GM12878 (cell line): ENCODE results near the gene SIAH2. TPM values are rescaled to one million over a fixed set of nuclear protein-coding genes. Genes with fewer than 3 reads are reported as not detected.

Experiments used
- BCL11A ChIP-seq: IDR thresholded peaks from 2 replicates; pipeline ENCODE4 v1.6.1; 2011; ENCODE audit warnings: low read depth, low read length
- BMI1 ChIP-seq: fragments of 450-650 bp; IDR thresholded peaks from 2 replicates; pipeline ENCODE4 v1.6.1; 2016; ENCODE audit warnings: mild to moderate bottlenecking, moderate library complexity, borderline replicate concordance
- CREM ChIP-seq: IDR thresholded peaks from 2 replicates; pipeline ENCODE4 v1.6.1; 2014; ENCODE audit warnings: antibody characterized with exemption, low read depth
- DPF2 ChIP-seq: fragments of 450-650 bp; IDR thresholded peaks from 2 replicates; pipeline ENCODE4 v1.6.1; 2017; ENCODE audit warnings: mild to moderate bottlenecking
- IKZF1 ChIP-seq: fragments of 450-650 bp; conservative IDR thresholded peaks from 2 replicates; pipeline ENCODE4 v1.6.1; 2017; ENCODE audit warnings: antibody characterized with exemption, mild to moderate bottlenecking
- KAT2A ChIP-seq: conservative IDR thresholded peaks from 2 replicates; pipeline ENCODE4 v1.6.1; 2011; ENCODE audit warnings: low read depth, low read length; ENCODE audit not compliant: control insufficient read depth
- MEF2B ChIP-seq: fragments of 450-650 bp; IDR thresholded peaks from 2 replicates; pipeline ENCODE4 v1.6.1; 2018; ENCODE audit warnings: mild to moderate bottlenecking, moderate library complexity; ENCODE audit not compliant: partially characterized antibody, poor library complexity, severe bottlenecking
- NFYB ChIP-seq: IDR thresholded peaks from 2 replicates; pipeline ENCODE4 v1.6.1; 2011; ENCODE audit warnings: low read depth, mild to moderate bottlenecking, low read length, improper control_type of control experiment, moderate library complexity; ENCODE audit not compliant: insufficient read depth
- POLR2AphosphoS2 ChIP-seq: IDR thresholded peaks from 2 replicates; pipeline ENCODE4 v1.6.1; 2011; ENCODE audit warnings: low read depth, mild to moderate bottlenecking, low read length, improper control_type of control experiment, moderate library complexity
- POLR2AphosphoS5 ChIP-seq: IDR thresholded peaks from 2 replicates; pipeline ENCODE4 v1.6.1; 2011; ENCODE audit warnings: mild to moderate bottlenecking, low read length, inconsistent platforms
- RB1 ChIP-seq: fragments of 450-650 bp; formaldehyde crosslinking; IDR thresholded peaks from 2 replicates; pipeline ENCODE4 v1.6.1; 2017; ENCODE audit warnings: mild to moderate bottlenecking, borderline replicate concordance
- SIN3A ChIP-seq: IDR thresholded peaks from 2 replicates; pipeline ENCODE4 v1.6.1; 2012; ENCODE audit warnings: low read depth, low read length, improper control_type of control experiment
- SRF ChIP-seq, 2 experiments: IDR thresholded peaks; 2 replicates each; pipeline ENCODE4 v1.6.1; 2011; ENCODE audit warnings: low read depth in 2 of 2, low read length in 2 of 2, mild to moderate bottlenecking in 1 of 2, moderate library complexity in 1 of 2
- ZBED1 ChIP-seq: IDR thresholded peaks from 2 replicates; pipeline ENCODE4 v1.6.1; 2016; ENCODE audit warnings: borderline replicate concordance
- ZSCAN29 ChIP-seq: fragments of 450-650 bp; IDR thresholded peaks from 2 replicates; pipeline ENCODE4 v1.6.1; 2017; ENCODE audit warnings: mild to moderate bottlenecking, moderate library complexity
- polyA plus RNA-seq, 11 experiments: library from polyadenylated mRNA; depleted of rRNA in 4 of 11; unstranded in 6 of 11; stranded (reverse) in 5 of 11; fragments of >200 nt; fragmentation: Nextera tagmentation in 4 of 11; fragmentation: Illumina TruSeq in 1 of 11; extraction: Ambion mirVana in 4 of 11; extraction: Trizol in 1 of 11; gene quantifications; 1 replicate in 1 of 11; 2 replicates in 10 of 11; pipeline versions ENCODE4 v1.2.1 to v1.2.3, GENCODE V29; 2011 to 2016; ENCODE audit warnings: inconsistent platforms in 2 of 11, missing spikeins in 2 of 11, low read depth in 1 of 11
- total RNA-seq, 4 experiments: library from RNA; depleted of rRNA in 3 of 4; stranded (reverse); fragments of >200 nt in 3 of 4; fragmentation: Illumina TruSeq in 1 of 4; extraction: Trizol in 1 of 4; gene quantifications; 2 replicates each; pipeline versions ENCODE4 v1.2.1 to v1.2.3, GENCODE V29; 2013 to 2021
- TF ChIP-seq, protein P1 (sequence below): fragments of 450-650 bp; IDR thresholded peaks from 2 replicates; pipeline ENCODE4 v1.6.1; 2014; ENCODE audit warnings: mild to moderate bottlenecking
- TF ChIP-seq, protein P2 (sequence below): IDR thresholded peaks from 2 replicates; pipeline ENCODE4 v1.6.1; 2011; ENCODE audit warnings: low read depth, mild to moderate bottlenecking, low read length, moderate library complexity, borderline replicate concordance; ENCODE audit errors: extremely low read depth
- TF ChIP-seq, protein P3 (sequence below): IDR thresholded peaks from 2 replicates; pipeline ENCODE4 v1.6.1; 2011; ENCODE audit warnings: low read depth, low read length, improper control_type of control experiment, borderline replicate concordance
- TF ChIP-seq, protein P4 (sequence below): fragments of 450-650 bp; formaldehyde crosslinking; IDR thresholded peaks from 2 replicates; pipeline ENCODE4 v1.4.0; 2020; ENCODE audit warnings: mild to moderate bottlenecking, moderate library complexity
- TF ChIP-seq, protein P5 (sequence below): IDR thresholded peaks from 2 replicates; pipeline ENCODE4 v1.6.1; 2012; ENCODE audit warnings: low read depth, low read length, improper control_type of control experiment
- TF ChIP-seq, protein P6 (sequence below): fragments of 450-650 bp; IDR thresholded peaks from 2 replicates; pipeline ENCODE4 v1.6.1; 2017; ENCODE audit warnings: low read depth, mild to moderate bottlenecking, moderate library complexity

The SIAH2 gene
- total and polyA plus RNA-seq, 10 of the 15 experiments (the other 5 are each of a cell fraction or from before 2014, with no cell fraction given): 3.3 to 51.5 (median 29.7) TPM

DNA sequence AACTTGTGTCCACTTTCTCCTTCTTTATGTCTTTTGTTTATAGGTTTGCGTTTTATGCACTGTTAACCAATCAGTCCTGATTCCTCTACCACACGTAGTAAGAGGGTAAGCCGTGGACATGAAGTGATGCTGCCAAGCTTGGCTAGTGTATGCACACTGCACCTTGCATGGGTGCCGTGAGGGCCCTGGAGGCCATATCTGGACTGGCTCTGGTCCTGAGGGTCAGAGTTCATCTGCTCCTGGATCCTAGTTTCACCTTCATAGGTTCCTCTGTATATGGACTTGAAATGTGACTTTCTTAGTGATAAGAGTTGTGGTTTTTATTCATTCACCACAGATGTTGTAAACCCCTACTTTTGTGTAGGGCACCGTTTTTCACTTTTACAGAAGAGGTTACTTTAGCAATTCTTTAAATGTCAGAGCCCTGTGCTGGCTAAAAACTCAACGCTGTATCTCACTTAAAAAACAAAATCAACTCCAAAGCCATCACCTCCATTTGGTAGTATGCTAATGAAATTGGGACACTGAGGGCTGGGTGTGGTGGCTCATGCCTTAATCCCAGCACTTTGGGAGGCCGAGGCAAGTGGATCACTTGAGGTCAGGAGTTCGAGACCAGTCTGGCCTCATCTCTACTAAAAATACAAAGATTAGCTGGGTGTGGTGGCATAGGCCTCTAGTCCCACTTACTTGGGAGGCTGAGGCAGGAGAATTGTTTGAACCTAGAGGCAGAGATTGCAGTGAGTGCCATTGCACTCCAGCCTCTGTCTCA is 22.9 kb downstream of the SIAH2 start (continued):
- no peak for TF ChIP-seq NFYB
- 0 out of 2 replicates have a peak, but pooled peaks have one; percentile 25 for TF ChIP-seq POLR2AphosphoS5
- 0 out of 2 replicates have a peak, but pooled peaks have one; percentile 53 for TF ChIP-seq DPF2
- TF ChIP-seq, protein P1, sequence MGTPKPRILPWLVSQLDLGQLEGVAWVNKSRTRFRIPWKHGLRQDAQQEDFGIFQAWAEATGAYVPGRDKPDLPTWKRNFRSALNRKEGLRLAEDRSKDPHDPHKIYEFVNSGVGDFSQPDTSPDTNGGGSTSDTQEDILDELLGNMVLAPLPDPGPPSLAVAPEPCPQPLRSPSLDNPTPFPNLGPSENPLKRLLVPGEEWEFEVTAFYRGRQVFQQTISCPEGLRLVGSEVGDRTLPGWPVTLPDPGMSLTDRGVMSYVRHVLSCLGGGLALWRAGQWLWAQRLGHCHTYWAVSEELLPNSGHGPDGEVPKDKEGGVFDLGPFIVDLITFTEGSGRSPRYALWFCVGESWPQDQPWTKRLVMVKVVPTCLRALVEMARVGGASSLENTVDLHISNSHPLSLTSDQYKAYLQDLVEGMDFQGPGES: no peak
- TF ChIP-seq, protein P2, sequence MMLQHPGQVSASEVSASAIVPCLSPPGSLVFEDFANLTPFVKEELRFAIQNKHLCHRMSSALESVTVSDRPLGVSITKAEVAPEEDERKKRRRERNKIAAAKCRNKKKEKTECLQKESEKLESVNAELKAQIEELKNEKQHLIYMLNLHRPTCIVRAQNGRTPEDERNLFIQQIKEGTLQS: no peak
- TF ChIP-seq, protein P3, sequence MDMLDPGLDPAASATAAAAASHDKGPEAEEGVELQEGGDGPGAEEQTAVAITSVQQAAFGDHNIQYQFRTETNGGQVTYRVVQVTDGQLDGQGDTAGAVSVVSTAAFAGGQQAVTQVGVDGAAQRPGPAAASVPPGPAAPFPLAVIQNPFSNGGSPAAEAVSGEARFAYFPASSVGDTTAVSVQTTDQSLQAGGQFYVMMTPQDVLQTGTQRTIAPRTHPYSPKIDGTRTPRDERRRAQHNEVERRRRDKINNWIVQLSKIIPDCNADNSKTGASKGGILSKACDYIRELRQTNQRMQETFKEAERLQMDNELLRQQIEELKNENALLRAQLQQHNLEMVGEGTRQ: no peak
- TF ChIP-seq RB1: no peak
- 0 out of 2 replicates have a peak, but pooled peaks have one; percentile 36 for TF ChIP-seq IKZF1
- TF ChIP-seq, protein P4, sequence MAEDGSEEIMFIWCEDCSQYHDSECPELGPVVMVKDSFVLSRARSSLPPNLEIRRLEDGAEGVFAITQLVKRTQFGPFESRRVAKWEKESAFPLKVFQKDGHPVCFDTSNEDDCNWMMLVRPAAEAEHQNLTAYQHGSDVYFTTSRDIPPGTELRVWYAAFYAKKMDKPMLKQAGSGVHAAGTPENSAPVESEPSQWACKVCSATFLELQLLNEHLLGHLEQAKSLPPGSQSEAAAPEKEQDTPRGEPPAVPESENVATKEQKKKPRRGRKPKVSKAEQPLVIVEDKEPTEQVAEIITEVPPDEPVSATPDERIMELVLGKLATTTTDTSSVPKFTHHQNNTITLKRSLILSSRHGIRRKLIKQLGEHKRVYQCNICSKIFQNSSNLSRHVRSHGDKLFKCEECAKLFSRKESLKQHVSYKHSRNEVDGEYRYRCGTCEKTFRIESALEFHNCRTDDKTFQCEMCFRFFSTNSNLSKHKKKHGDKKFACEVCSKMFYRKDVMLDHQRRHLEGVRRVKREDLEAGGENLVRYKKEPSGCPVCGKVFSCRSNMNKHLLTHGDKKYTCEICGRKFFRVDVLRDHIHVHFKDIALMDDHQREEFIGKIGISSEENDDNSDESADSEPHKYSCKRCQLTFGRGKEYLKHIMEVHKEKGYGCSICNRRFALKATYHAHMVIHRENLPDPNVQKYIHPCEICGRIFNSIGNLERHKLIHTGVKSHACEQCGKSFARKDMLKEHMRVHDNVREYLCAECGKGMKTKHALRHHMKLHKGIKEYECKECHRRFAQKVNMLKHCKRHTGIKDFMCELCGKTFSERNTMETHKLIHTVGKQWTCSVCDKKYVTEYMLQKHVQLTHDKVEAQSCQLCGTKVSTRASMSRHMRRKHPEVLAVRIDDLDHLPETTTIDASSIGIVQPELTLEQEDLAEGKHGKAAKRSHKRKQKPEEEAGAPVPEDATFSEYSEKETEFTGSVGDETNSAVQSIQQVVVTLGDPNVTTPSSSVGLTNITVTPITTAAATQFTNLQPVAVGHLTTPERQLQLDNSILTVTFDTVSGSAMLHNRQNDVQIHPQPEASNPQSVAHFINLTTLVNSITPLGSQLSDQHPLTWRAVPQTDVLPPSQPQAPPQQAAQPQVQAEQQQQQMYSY (CRISPR knock-in tag): no peak
- no peak for TF ChIP-seq KAT2A
- no peak for TF ChIP-seq BMI1
- TF ChIP-seq SIN3A: no peak
- no peak for TF ChIP-seq CREM
- no peak for TF ChIP-seq MEF2B
- TF ChIP-seq, protein P5, sequence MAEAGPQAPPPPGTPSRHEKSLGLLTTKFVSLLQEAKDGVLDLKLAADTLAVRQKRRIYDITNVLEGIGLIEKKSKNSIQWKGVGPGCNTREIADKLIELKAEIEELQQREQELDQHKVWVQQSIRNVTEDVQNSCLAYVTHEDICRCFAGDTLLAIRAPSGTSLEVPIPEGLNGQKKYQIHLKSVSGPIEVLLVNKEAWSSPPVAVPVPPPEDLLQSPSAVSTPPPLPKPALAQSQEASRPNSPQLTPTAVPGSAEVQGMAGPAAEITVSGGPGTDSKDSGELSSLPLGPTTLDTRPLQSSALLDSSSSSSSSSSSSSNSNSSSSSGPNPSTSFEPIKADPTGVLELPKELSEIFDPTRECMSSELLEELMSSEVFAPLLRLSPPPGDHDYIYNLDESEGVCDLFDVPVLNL: no peak
- TF ChIP-seq BCL11A: no peak
- no peak for TF ChIP-seq SRF (IDR thresholded peaks at IDR 0.05; ENCODE audit: low read depth in 2 of 2, low read length in 2 of 2)
- TF ChIP-seq, protein P6, sequence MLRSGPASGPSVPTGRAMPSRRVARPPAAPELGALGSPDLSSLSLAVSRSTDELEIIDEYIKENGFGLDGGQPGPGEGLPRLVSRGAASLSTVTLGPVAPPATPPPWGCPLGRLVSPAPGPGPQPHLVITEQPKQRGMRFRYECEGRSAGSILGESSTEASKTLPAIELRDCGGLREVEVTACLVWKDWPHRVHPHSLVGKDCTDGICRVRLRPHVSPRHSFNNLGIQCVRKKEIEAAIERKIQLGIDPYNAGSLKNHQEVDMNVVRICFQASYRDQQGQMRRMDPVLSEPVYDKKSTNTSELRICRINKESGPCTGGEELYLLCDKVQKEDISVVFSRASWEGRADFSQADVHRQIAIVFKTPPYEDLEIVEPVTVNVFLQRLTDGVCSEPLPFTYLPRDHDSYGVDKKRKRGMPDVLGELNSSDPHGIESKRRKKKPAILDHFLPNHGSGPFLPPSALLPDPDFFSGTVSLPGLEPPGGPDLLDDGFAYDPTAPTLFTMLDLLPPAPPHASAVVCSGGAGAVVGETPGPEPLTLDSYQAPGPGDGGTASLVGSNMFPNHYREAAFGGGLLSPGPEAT: no peak
- TF ChIP-seq POLR2AphosphoS2: no peak
- no peak for TF ChIP-seq ZSCAN29
- TF ChIP-seq ZBED1: no peak
